ENCODE measurements around the gene FGFR2. TPM values are rescaled to one million over a fixed set of nuclear protein-coding genes. Genes with fewer than 3 reads are reported as not detected.

The FGFR2 gene
- total RNA-seq, 1 experiment from 2014 or later = 286 TPM

DNA sequence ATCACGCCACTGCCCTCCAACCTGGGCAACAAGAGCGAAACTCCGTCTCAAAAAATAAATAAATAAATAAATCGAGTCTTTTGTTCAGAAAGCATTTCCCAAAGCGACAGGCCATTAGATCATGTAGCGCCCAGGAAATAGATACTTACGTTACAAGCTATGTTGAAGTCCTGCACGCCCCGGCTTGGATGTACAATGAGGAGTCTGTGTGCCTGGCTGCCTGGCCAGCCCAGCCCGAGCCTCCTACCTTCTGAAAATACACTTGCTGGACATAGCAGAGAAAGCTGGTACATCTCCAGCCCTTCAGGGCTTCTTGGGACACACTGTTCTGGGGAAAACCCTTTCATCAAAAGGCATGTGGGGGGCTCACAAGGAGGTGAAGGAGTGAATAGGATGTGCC lies 22.1 kb downstream of the FGFR2 start:
- ChIA-PET CTCF (no interaction called here), POLR2A (no interaction called here)
- no peaks in the 10 kb centered on the region for H3K27me3 Mint-ChIP-seq (ENCODE audit: insufficient read depth, unreplicated experiment)
- no peak overlapping the region for H3K4me3 Mint-ChIP-seq (ENCODE audit: unreplicated experiment)
- TF ChIP-seq, protein P1, sequence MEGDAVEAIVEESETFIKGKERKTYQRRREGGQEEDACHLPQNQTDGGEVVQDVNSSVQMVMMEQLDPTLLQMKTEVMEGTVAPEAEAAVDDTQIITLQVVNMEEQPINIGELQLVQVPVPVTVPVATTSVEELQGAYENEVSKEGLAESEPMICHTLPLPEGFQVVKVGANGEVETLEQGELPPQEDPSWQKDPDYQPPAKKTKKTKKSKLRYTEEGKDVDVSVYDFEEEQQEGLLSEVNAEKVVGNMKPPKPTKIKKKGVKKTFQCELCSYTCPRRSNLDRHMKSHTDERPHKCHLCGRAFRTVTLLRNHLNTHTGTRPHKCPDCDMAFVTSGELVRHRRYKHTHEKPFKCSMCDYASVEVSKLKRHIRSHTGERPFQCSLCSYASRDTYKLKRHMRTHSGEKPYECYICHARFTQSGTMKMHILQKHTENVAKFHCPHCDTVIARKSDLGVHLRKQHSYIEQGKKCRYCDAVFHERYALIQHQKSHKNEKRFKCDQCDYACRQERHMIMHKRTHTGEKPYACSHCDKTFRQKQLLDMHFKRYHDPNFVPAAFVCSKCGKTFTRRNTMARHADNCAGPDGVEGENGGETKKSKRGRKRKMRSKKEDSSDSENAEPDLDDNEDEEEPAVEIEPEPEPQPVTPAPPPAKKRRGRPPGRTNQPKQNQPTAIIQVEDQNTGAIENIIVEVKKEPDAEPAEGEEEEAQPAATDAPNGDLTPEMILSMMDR (IDR thresholded peaks at IDR 0.05; ENCODE audit: insufficient read depth in 1 of 2, low read depth in 1 of 2, low read length in 1 of 2, severe bottlenecking in 1 of 2, unreplicated experiment in 1 of 2) = no peak
- Histone ChIP-seq H3K27me3 (replicated peaks; ENCODE audit: control insufficient read depth, insufficient read depth, low read length) (no peaks in the 10 kb centered on the region), H3K9me3 (no peaks in the 10 kb centered on the region), H3K4me1 (peaks cover 41% of the 10 kb centered on the region), H3K36me3 (ENCODE audit: control insufficient read depth, insufficient read depth, low read length) (no peaks in the 10 kb centered on the region), H3K4me3 (ENCODE audit: low read depth, low read length) (no peak overlapping the region)
- intact Hi-C loops (cut with micrococcal nuclease; ENCODE audit: unreplicated experiment) = no loop called here
- peaks cover 98% of the 10 kb centered on the region for H3K36me3 Mint-ChIP-seq (ENCODE audit: insufficient read depth, unreplicated experiment)
- peaks cover 34% of the 10 kb centered on the region for H3K4me1 Mint-ChIP-seq (ENCODE audit: low read depth, unreplicated experiment)
- H3K27ac Mint-ChIP-seq (ENCODE audit: unreplicated experiment) = no peak overlapping the region
- no TSS peak for BruUV-seq (replicated peaks)
- no peaks in the 10 kb centered on the region for H3K9me3 Mint-ChIP-seq (ENCODE audit: unreplicated experiment)
- no peak for DNase-seq

DNA sequence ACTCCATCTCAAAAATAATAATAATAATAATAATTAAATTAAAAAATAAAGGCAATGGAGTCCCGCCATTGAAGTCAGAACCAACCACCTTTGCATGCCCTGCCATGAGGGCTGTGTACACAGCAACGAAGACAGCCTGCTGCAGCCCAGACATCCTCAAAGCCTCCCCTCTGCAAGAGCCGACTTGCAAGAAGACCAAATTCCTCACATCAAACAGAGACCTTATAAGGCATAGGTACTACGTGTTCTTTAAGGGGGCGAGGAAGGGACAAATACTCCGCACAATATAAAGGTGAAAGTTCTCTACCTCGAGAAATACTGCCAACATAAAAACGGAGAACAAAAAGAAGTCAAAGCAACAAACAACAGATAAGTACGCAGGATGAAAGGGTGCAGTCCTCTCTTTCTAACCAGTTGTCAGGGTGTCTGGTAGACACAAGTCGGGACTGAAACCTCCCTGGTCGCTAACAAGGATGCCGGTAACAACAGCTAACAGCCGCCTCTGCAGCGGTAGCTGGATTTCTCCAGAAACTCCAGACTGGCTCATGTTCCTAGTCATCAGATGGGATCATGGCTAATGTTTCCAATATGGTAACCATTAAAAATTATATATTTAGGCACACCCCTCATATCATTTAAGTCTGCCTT lies 23.6 kb downstream of the FGFR2 start:
- TF ChIP-seq, protein P1 (IDR thresholded peaks at IDR 0.05; ENCODE audit: insufficient read depth in 1 of 2, low read depth in 1 of 2, low read length in 1 of 2, severe bottlenecking in 1 of 2, unreplicated experiment in 1 of 2) = no peak
- Mint-ChIP-seq H3K9me3 (ENCODE audit: unreplicated experiment) (no peaks in the 10 kb centered on the region), H3K27me3 (ENCODE audit: insufficient read depth, unreplicated experiment) (no peaks in the 10 kb centered on the region), H3K27ac (ENCODE audit: unreplicated experiment) (no peak overlapping the region), H3K4me1 (ENCODE audit: low read depth, unreplicated experiment) (peaks cover 33% of the 10 kb centered on the region), H3K4me3 (ENCODE audit: unreplicated experiment) (no peak overlapping the region), H3K36me3 (ENCODE audit: insufficient read depth, unreplicated experiment) (peaks cover 93% of the 10 kb centered on the region)
- DNase-seq = no peak
- ChIA-PET POLR2A (no interaction called here), CTCF (no interaction called here)
- intact Hi-C loops (cut with micrococcal nuclease; ENCODE audit: unreplicated experiment) = no loop called here
- Histone ChIP-seq H3K9me3 (no peaks in the 10 kb centered on the region), H3K4me1 (peaks cover 35% of the 10 kb centered on the region), H3K4me3 (ENCODE audit: low read depth, low read length) (no peak overlapping the region), H3K36me3 (ENCODE audit: control insufficient read depth, insufficient read depth, low read length) (no peaks in the 10 kb centered on the region), H3K27me3 (replicated peaks; ENCODE audit: control insufficient read depth, insufficient read depth, low read length) (no peaks in the 10 kb centered on the region)
- BruUV-seq (replicated peaks) = no TSS peak

DNA sequence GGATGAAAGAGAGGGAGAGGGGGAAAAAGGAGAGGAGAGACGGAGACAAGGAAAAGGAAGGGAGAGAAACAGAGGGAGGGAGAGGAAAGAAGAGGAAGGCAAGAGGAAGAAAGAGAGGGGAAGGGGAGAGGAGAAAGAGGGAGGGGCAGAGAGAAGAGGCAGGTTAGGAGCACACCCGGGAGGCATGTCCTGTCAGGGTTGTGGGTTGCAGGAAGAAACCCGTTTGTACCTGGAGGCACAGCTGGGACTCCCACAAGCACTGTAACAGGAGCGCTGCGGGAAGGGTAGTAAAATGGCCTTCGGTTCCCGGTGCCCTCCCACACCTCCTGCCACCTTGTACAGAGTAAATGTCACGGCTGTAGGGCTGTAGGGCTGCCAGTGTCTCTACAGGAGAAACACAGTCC lies 24.7 kb downstream of the FGFR2 start:
- Histone ChIP-seq H3K9me3 (no peaks in the 10 kb centered on the region), H3K27me3 (replicated peaks; ENCODE audit: control insufficient read depth, insufficient read depth, low read length) (no peaks in the 10 kb centered on the region), H3K4me3 (ENCODE audit: low read depth, low read length) (no peak overlapping the region), H3K4me1 (peaks cover 24% of the 10 kb centered on the region), H3K36me3 (ENCODE audit: control insufficient read depth, insufficient read depth, low read length) (no peaks in the 10 kb centered on the region)
- DNase-seq = no peak
- Mint-ChIP-seq H3K27ac (ENCODE audit: unreplicated experiment) (peak overlapping the region; percentile 8), H3K4me3 (ENCODE audit: unreplicated experiment) (no peak overlapping the region), H3K27me3 (ENCODE audit: insufficient read depth, unreplicated experiment) (no peaks in the 10 kb centered on the region), H3K36me3 (ENCODE audit: insufficient read depth, unreplicated experiment) (peaks cover 93% of the 10 kb centered on the region), H3K9me3 (ENCODE audit: unreplicated experiment) (no peaks in the 10 kb centered on the region), H3K4me1 (ENCODE audit: low read depth, unreplicated experiment) (peaks cover 39% of the 10 kb centered on the region)
- intact Hi-C loops (cut with micrococcal nuclease; ENCODE audit: unreplicated experiment) = no loop called here
- ChIA-PET CTCF (no interaction called here), POLR2A (no interaction called here)
- TF ChIP-seq, protein P1 (IDR thresholded peaks at IDR 0.05; ENCODE audit: insufficient read depth in 1 of 2, low read depth in 1 of 2, low read length in 1 of 2, severe bottlenecking in 1 of 2, unreplicated experiment in 1 of 2) = no peak
- no TSS peak for BruUV-seq (replicated peaks)
